HepG2 (cell line): Measurements from ENCODE around the gene PANK4. TPM values are rescaled to one million over a fixed set of nuclear protein-coding genes. Genes with fewer than 3 reads are reported as not detected.

Experiments used
- AFF4 ChIP-seq: sonication (generic); formaldehyde crosslinking; IDR thresholded peaks from 2 replicates; pipeline ENCODE4 v1.4.0; 2020; ENCODE audit warnings: missing genetic modification reagents
- CCDC6 ChIP-seq: sonication (generic); formaldehyde crosslinking; IDR thresholded peaks from 2 replicates; pipeline ENCODE4 v1.8.1; 2022; ENCODE audit warnings: mild to moderate bottlenecking, missing genetic modification reagents, moderate library complexity
- DMAP1 ChIP-seq: IDR thresholded peaks from 2 replicates; pipeline ENCODE4 v1.6.1; 2016
- EHMT2 ChIP-seq: fragments of 200-600 bp; sonication (generic); IDR thresholded peaks from 2 replicates; pipeline ENCODE4 v1.7.0; 2017; ENCODE audit warnings: antibody characterized with exemption, low read depth, low read length, borderline replicate concordance
- FIP1L1 ChIP-seq: fragments of 200-400 bp; formaldehyde crosslinking; IDR thresholded peaks from 2 replicates; pipeline ENCODE4 v1.6.1; 2018; ENCODE audit warnings: low read depth, mild to moderate bottlenecking, low read length, moderate library complexity, borderline replicate concordance; ENCODE audit not compliant: insufficient read depth
- GABPB1 ChIP-seq: IDR thresholded peaks from 2 replicates; pipeline ENCODE4 v1.6.1; 2016; ENCODE audit warnings: mild to moderate bottlenecking, missing genetic modification reagents, moderate library complexity, missing compliant biosample characterization
- HNF1B ChIP-seq: sonication (generic); formaldehyde crosslinking; IDR thresholded peaks from 2 replicates; pipeline ENCODE4 v1.5.1; 2020; ENCODE audit warnings: mild to moderate bottlenecking, moderate library complexity, missing genetic modification reagents
- JUNB ChIP-seq: sonication (generic); formaldehyde crosslinking; IDR thresholded peaks from 2 replicates; pipeline ENCODE4 v1.8.0; 2022; ENCODE audit warnings: missing genetic modification reagents, mild to moderate bottlenecking, borderline replicate concordance
- NCOA2 ChIP-seq: sonication (generic); formaldehyde crosslinking; IDR thresholded peaks from 2 replicates; pipeline ENCODE4 v1.8.0; 2022; ENCODE audit warnings: inconsistent platforms
- PHF21A ChIP-seq: sonication (generic); formaldehyde crosslinking; IDR thresholded peaks from 2 replicates; pipeline ENCODE4 v1.5.0; 2020; ENCODE audit warnings: mild to moderate bottlenecking, missing genetic modification reagents
- RBFOX2 ChIP-seq: fragments of 200-400 bp; formaldehyde crosslinking; IDR thresholded peaks from 2 replicates; pipeline ENCODE4 v1.6.1; 2017; ENCODE audit warnings: low read depth, mild to moderate bottlenecking, low read length
- ZBTB37 ChIP-seq: sonication (generic); formaldehyde crosslinking; IDR thresholded peaks from 2 replicates; pipeline ENCODE4 v1.4.0; 2020; ENCODE audit warnings: mild to moderate bottlenecking, missing genetic modification reagents
- ZFP90 ChIP-seq: sonication (generic); formaldehyde crosslinking; IDR thresholded peaks from 2 replicates; pipeline ENCODE4 v1.8.0; 2022; ENCODE audit warnings: missing genetic modification reagents, mild to moderate bottlenecking, inconsistent platforms, borderline replicate concordance
- ZFP91 ChIP-seq: sonication (generic); formaldehyde crosslinking; IDR thresholded peaks from 2 replicates; pipeline ENCODE4 v1.9.0; 2022; ENCODE audit warnings: missing genetic modification reagents, mild to moderate bottlenecking, borderline replicate concordance
- ZNF12 ChIP-seq: sonication (generic); formaldehyde crosslinking; IDR thresholded peaks from 2 replicates; pipeline ENCODE4 v1.5.0; 2020; ENCODE audit warnings: missing genetic modification reagents
- ZNF335 ChIP-seq: sonication (generic); formaldehyde crosslinking; IDR thresholded peaks from 2 replicates; pipeline ENCODE4 v1.4.0; 2020; ENCODE audit warnings: missing genetic modification reagents
- ZNF660 ChIP-seq: sonication (generic); formaldehyde crosslinking; IDR thresholded peaks from 2 replicates; pipeline ENCODE4 v1.5.1; 2020; ENCODE audit warnings: mild to moderate bottlenecking, low read depth, missing genetic modification reagents, borderline replicate concordance
- ZNF891 ChIP-seq: sonication (generic); formaldehyde crosslinking; IDR thresholded peaks from 2 replicates; pipeline ENCODE4 v1.5.0; 2020; ENCODE audit warnings: mild to moderate bottlenecking, missing genetic modification reagents
- ZXDC ChIP-seq: sonication (generic); formaldehyde crosslinking; IDR thresholded peaks from 2 replicates; pipeline ENCODE4 v1.5.0; 2020; ENCODE audit warnings: mild to moderate bottlenecking, missing genetic modification reagents
- polyA plus RNA-seq, 8 experiments: library from polyadenylated mRNA; depleted of rRNA in 3 of 8; stranded (reverse) in 7 of 8; unstranded in 1 of 8; fragments of >200 nt; fragmentation: Illumina TruSeq in 4 of 8; extraction: Trizol in 4 of 8; gene quantifications; 2 replicates each; pipeline versions ENCODE4 v1.2.1 to v1.2.3, GENCODE V29; 2011 to 2016; ENCODE audit warnings: low read depth in 4 of 8, missing spikeins in 1 of 8, mixed read lengths in 1 of 8; ENCODE audit not compliant: insufficient read depth in 1 of 8
- total RNA-seq, 5 experiments: library from RNA; depleted of rRNA; stranded (reverse); fragments of >200 nt; fragmentation: Illumina TruSeq; extraction: Trizol; gene quantifications; 2 replicates each; pipeline ENCODE4 v1.2.3, GENCODE V29; 2016; ENCODE audit warnings: low read depth in 1 of 5

Gene PANK4
- total and polyA plus RNA-seq, 2 of the 13 experiments (the other 11 are each of a cell fraction or from before 2014, with no cell fraction given), result 17.4 to 19.3 TPM

GRCh38 chr1:2496087-2496622 lies 30.2 kb downstream of the PANK4 start (continued):
- TF ChIP-seq ZFP91 (CRISPR knock-in tag) (no peak), FIP1L1 (no peak), RBFOX2 (peak; percentile 61), DMAP1 (CRISPR knock-in tag) (peak; percentile 27; the same call in 1 of the 2 replicates), JUNB (peak; percentile 50), GABPB1 (CRISPR knock-in tag) (peak; percentile 54), ZBTB37 (CRISPR knock-in tag) (no peak), AFF4 (CRISPR knock-in tag) (no peak), PHF21A (CRISPR knock-in tag) (peak; percentile 51; the same call in 1 of the 2 replicates), HNF1B (CRISPR knock-in tag) (peak; percentile 66), NCOA2 (CRISPR knock-in tag) (no peak), ZNF891 (CRISPR knock-in tag) (no peak), ZFP90 (CRISPR knock-in tag) (no peak), ZXDC (no peak), ZNF12 (CRISPR knock-in tag) (no peak), ZNF660 (no peak), CCDC6 (CRISPR knock-in tag) (no peak), EHMT2 (no peak), ZNF335 (CRISPR knock-in tag) (no peak)
